ENCODE results near the gene AFP.

DNA sequence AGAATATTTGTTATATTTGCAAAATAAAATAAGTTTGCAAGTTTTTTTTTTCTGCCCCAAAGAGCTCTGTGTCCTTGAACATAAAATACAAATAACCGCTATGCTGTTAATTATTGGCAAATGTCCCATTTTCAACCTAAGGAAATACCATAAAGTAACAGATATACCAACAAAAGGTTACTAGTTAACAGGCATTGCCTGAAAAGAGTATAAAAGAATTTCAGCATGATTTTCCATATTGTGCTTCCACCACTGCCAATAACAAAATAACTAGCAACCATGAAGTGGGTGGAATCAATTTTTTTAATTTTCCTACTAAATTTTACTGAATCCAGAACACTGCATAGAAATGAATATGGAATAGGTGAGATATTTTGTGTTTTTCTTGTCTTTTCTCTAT is at the start of gene AFP:
- TF ChIP-seq, protein P1, sequence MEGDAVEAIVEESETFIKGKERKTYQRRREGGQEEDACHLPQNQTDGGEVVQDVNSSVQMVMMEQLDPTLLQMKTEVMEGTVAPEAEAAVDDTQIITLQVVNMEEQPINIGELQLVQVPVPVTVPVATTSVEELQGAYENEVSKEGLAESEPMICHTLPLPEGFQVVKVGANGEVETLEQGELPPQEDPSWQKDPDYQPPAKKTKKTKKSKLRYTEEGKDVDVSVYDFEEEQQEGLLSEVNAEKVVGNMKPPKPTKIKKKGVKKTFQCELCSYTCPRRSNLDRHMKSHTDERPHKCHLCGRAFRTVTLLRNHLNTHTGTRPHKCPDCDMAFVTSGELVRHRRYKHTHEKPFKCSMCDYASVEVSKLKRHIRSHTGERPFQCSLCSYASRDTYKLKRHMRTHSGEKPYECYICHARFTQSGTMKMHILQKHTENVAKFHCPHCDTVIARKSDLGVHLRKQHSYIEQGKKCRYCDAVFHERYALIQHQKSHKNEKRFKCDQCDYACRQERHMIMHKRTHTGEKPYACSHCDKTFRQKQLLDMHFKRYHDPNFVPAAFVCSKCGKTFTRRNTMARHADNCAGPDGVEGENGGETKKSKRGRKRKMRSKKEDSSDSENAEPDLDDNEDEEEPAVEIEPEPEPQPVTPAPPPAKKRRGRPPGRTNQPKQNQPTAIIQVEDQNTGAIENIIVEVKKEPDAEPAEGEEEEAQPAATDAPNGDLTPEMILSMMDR (optimal IDR thresholded peaks at IDR 0.05 in 1 of 3, IDR thresholded peaks at IDR 0.05 in 1 of 3, conservative IDR thresholded peaks at IDR 0.05 in 1 of 3; ENCODE audit: extremely low read depth in 1 of 3, insufficient read depth in 2 of 3, low read length in 3 of 3) = no peak
- no peak for TF ChIP-seq EZH2 (IDR thresholded peaks at IDR 0.05; ENCODE audit: low read length)

Measured in keratinocyte (primary cell).